K562 (cell line): ENCODE data around the gene CD84.

Source experiments
- CBFA2T2 ChIP-seq: fragments of 450-650 bp; conservative IDR thresholded peaks from 2 replicates; pipeline ENCODE4 v1.6.1; 2017; ENCODE audit warnings: mild to moderate bottlenecking
- CREBBP ChIP-seq: IDR thresholded peaks from one replicate; pipeline ENCODE4 v1.6.1; 2012; ENCODE audit warnings: low read depth, mild to moderate bottlenecking, control low read depth, inconsistent platforms, low read length
- FOXA1 ChIP-seq: fragments of 450-650 bp; IDR thresholded peaks from 2 replicates; pipeline ENCODE4 v1.6.1; 2016; ENCODE audit warnings: mild to moderate bottlenecking, borderline replicate concordance
- HMG20B ChIP-seq: fragments of 250-450 bp; sonication (Bioruptor Pico); IDR thresholded peaks from 2 replicates; pipeline ENCODE4 v1.5.0; 2021; ENCODE audit warnings: mild to moderate bottlenecking
- PRPF4 ChIP-seq: fragments of 200-400 bp; formaldehyde crosslinking; IDR thresholded peaks from one replicate; pipeline ENCODE4 v1.6.1; 2017; ENCODE audit warnings: low read length, low read depth, mild to moderate bottlenecking; ENCODE audit not compliant: insufficient read depth, poor library complexity, severe bottlenecking
- SREBF2 ChIP-seq: sonication (generic); formaldehyde crosslinking; IDR thresholded peaks from 2 replicates; pipeline ENCODE4 v1.4.0; 2020; ENCODE audit warnings: mild to moderate bottlenecking, missing genetic modification reagents
- ZKSCAN8 ChIP-seq: fragments of 200-800 bp; sonication (Bioruptor generic); IDR thresholded peaks from 2 replicates; pipeline ENCODE4 v1.6.1; 2016; ENCODE audit warnings: missing genetic modification characterization, missing compliant biosample characterization
- TF ChIP-seq, protein P1 (sequence below): sonication (generic); formaldehyde crosslinking; IDR thresholded peaks from 2 replicates; pipeline ENCODE4 v1.9.0; 2022; ENCODE audit warnings: mild to moderate bottlenecking, missing genetic modification reagents

DNA sequence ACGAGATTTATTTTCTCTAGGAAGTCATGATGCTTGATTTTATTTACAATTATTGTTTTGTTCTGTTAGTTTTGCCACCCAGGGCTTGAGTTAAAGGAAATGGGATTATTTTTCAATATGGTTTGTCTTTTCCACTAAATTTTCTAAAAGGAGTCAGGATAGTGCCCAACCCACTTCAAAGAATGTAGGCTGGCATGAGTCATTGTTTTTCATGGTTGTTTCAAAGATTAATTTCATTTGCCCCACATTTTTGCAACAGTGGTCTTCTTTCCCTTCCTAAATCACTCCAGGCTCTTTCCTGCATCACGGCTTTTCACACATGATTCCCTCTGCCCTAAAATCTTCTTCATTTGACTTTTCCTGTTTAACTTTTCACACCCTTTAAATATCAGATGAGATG is 58.7 kb downstream of the CD84 start:
- no peak for TF ChIP-seq PRPF4
- TF ChIP-seq ZKSCAN8 (CRISPR knock-in tag): no peak
- TF ChIP-seq, protein P1, sequence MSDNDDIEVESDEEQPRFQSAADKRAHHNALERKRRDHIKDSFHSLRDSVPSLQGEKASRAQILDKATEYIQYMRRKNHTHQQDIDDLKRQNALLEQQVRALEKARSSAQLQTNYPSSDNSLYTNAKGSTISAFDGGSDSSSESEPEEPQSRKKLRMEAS (CRISPR knock-in tag): no peak
- TF ChIP-seq CBFA2T2: no peak
- no peak for TF ChIP-seq HMG20B (CRISPR knock-in tag)
- no peak for TF ChIP-seq CREBBP
- TF ChIP-seq FOXA1: no peak
- TF ChIP-seq SREBF2 (CRISPR knock-in tag): no peak
